Keratinocyte (primary cell): Measurements from ENCODE around the gene COMMD7.

ENCODE experiments used
- CTCF ChIP-seq, 3 experiments: IDR thresholded peaks in 1 of 3; conservative IDR thresholded peaks in 1 of 3; optimal IDR thresholded peaks in 1 of 3; 2 replicates in 2 of 3; 3 replicates in 1 of 3; pipeline versions ENCODE3 to v1.5.1; 2011; ENCODE audit warnings: low read length in 3 of 3, mild to moderate bottlenecking in 3 of 3, moderate library complexity in 2 of 3, control low read depth in 1 of 3, inconsistent platforms in 1 of 3; ENCODE audit not compliant: insufficient read depth in 2 of 3; ENCODE audit errors: extremely low read depth in 1 of 3
- EZH2 ChIP-seq: IDR thresholded peaks from one replicate; pipeline ENCODE4 v1.6.1; 2012; ENCODE audit warnings: inconsistent platforms, mild to moderate bottlenecking, low read length, moderate library complexity

GRCh38 chr20:32686530-32687179 lies 56.6 kb downstream of the COMMD7 start:
- no peak for TF ChIP-seq CTCF (optimal IDR thresholded peaks at IDR 0.05 in 1 of 3, IDR thresholded peaks at IDR 0.05 in 1 of 3, conservative IDR thresholded peaks at IDR 0.05 in 1 of 3; ENCODE audit: extremely low read depth in 1 of 3, insufficient read depth in 2 of 3, low read length in 3 of 3)
- no peak for TF ChIP-seq EZH2
